KBM-7 (cell line): ENCODE data around the gene SFXN3.
A peak's percentile ranks its signal among the peaks of the same experiment; 100 is the strongest.

ENCODE experiments used
- DNase-seq: peaks from one replicate; pipeline ENCODE4 v3.0.0-alpha.2; 2015
- in situ Hi-C: fragments of 300-500 bp; cut with MboI; formaldehyde crosslinking; loops from 2 replicates; pipeline ENCODE4 v1.14.3; 2020; ENCODE audit warnings: low sequenced_read_pairs, low pct_unique_long_range_greater_than_20kb, mixed read lengths

SFXN3 gene

GRCh38 chr10:101031128-101031795 lies at the start of gene SFXN3, which contains the start of gene PDZD7:
TSS of gene SFXN3 (plus strand) at chr10:101031234. CDS start at chr10:101034695, 3,461 bp downstream.
TSS of gene PDZD7 (minus strand) at chr10:101031129. CDS start at chr10:101030219, 910 bp downstream.
- in situ Hi-C loops: no loop called here

GRCh38 chr10:100982916-100983830 lies 47.9 kb upstream of the SFXN3 start:
- in situ Hi-C loops: no loop called here
- no peak for DNase-seq

More at GRCh38 chr10:101031128-101031795, at the start of gene SFXN3, which contains the start of gene PDZD7:
- peak; percentile 92 for DNase-seq

GRCh38 chr10:100983868-100984671 lies 47.0 kb upstream of the SFXN3 start:
- in situ Hi-C loops: no loop called here
- DNase-seq: no peak

GRCh38 chr10:100984672-100985177 lies 46.3 kb upstream of the SFXN3 start:
- in situ Hi-C loops: no loop called here
- DNase-seq: no peak

- no peak for DNase-seq
- in situ Hi-C loops: no loop called here
Measured at GRCh38 chr10:100985336-100985735, 45.7 kb upstream of the SFXN3 start.

- DNase-seq: no peak
- in situ Hi-C loops: no loop called here
Measured at GRCh38 chr10:100986623-100986951, 44.4 kb upstream of the SFXN3 start.

- DNase-seq: peak; percentile 87
- in situ Hi-C loops: no loop called here
Measured at GRCh38 chr10:100986952-100987684, 43.9 kb upstream of the SFXN3 start, which contains the start of the genes MRPL43 and TWNK. TSS of gene MRPL43 (minus strand) at chr10:100987497. CDS start at chr10:100987443, 54 bp downstream. TSS of gene TWNK (plus strand) at chr10:100987543. CDS start at chr10:100988211, 668 bp downstream.

- in situ Hi-C loops: no loop called here
- no peak for DNase-seq
Measured at GRCh38 chr10:100987685-100988049, 43.4 kb upstream of the SFXN3 start.

GRCh38 chr10:100988166-100988565 lies 42.9 kb upstream of the SFXN3 start:
- in situ Hi-C loops: no loop called here
- no peak for DNase-seq

- no peak for DNase-seq
- in situ Hi-C loops: no loop called here
Measured at GRCh38 chr10:100989088-100989487, 41.9 kb upstream of the SFXN3 start.

GRCh38 chr10:100993986-100994708 lies 36.9 kb upstream of the SFXN3 start:
- no peak for DNase-seq
- in situ Hi-C loops: no loop called here

GRCh38 chr10:100995181-100995580 lies 35.9 kb upstream of the SFXN3 start:
- no peak for DNase-seq
- in situ Hi-C loops: no loop called here

- in situ Hi-C loops: no loop called here
- DNase-seq: peak; percentile 52
Measured at GRCh38 chr10:100996678-100997359, 34.2 kb upstream of the SFXN3 start.

GRCh38 chr10:100997360-100998182 lies 33.5 kb upstream of the SFXN3 start:
- peak; percentile 82 for DNase-seq
- in situ Hi-C loops: no loop called here

- in situ Hi-C loops: no loop called here
- DNase-seq: peak; percentile 81
Measured at GRCh38 chr10:100998183-100998990, 32.6 kb upstream of the SFXN3 start.
